H9 (cell line): Measurements from ENCODE around the gene CNN3. TPM values are rescaled to one million over a fixed set of nuclear protein-coding genes. Genes with fewer than 3 reads are reported as not detected.

Experiments used
- DNase-seq: peaks from one replicate; pipeline ENCODE4 v3.0.0-alpha.2; 2017
- H2AFZ ChIP-seq: one replicate; pipeline ENCODE4 v1.6.1; 2013; ENCODE audit warnings: mild to moderate bottlenecking, low read length, control low read depth, moderate library complexity
- H2AK5ac ChIP-seq: 2 replicates; pipeline ENCODE4 v1.6.1; 2013; ENCODE audit warnings: low read length, control low read depth, mixed read lengths; ENCODE audit not compliant: insufficient read length
- H2BK120ac ChIP-seq: one replicate; pipeline ENCODE4 v1.6.1; 2013; ENCODE audit warnings: low read depth, mild to moderate bottlenecking, low read length, control low read depth, inconsistent platforms; ENCODE audit not compliant: poor library complexity, severe bottlenecking
- H2BK12ac ChIP-seq: 2 replicates; pipeline ENCODE4 v1.6.1; 2013; ENCODE audit warnings: low read length, control low read depth, mixed read lengths, low read depth; ENCODE audit not compliant: insufficient read length
- H2BK15ac ChIP-seq: 2 replicates; pipeline ENCODE4 v1.6.1; 2013; ENCODE audit warnings: low read depth, low read length, control low read depth
- H2BK20ac ChIP-seq: one replicate; pipeline ENCODE4 v1.6.1; 2013; ENCODE audit warnings: low read depth, mild to moderate bottlenecking, low read length, control low read depth, inconsistent platforms; ENCODE audit not compliant: poor library complexity, severe bottlenecking
- H2BK5ac ChIP-seq: 2 replicates; pipeline ENCODE4 v1.6.1; 2013; ENCODE audit warnings: low read length, control low read depth, mixed read lengths; ENCODE audit not compliant: insufficient read length
- H3K14ac ChIP-seq: 2 replicates; pipeline ENCODE4 v1.6.1; 2013; ENCODE audit warnings: low read length, control low read depth; ENCODE audit not compliant: insufficient read depth
- H3K18ac ChIP-seq: 2 replicates; pipeline ENCODE4 v1.6.1; 2013; ENCODE audit warnings: low read depth, mild to moderate bottlenecking, mixed read lengths, low read length, control low read depth; ENCODE audit not compliant: insufficient read length
- H3K23ac ChIP-seq: 2 replicates; pipeline ENCODE4 v1.6.1; 2013; ENCODE audit warnings: low read length, control low read depth, mixed read lengths, low read depth; ENCODE audit not compliant: insufficient read length
- H3K23me2 ChIP-seq: 2 replicates; pipeline ENCODE4 v1.6.1; 2013; ENCODE audit warnings: low read depth, mild to moderate bottlenecking, mixed read lengths, low read length, control low read depth; ENCODE audit not compliant: insufficient read length, poor library complexity, severe bottlenecking
- H3K27ac ChIP-seq: 2 replicates; pipeline ENCODE4 v1.5.1; 2013; ENCODE audit warnings: low read length, control low read depth, mixed read lengths, low read depth; ENCODE audit not compliant: insufficient read length
- H3K27me3 ChIP-seq: 2 replicates; pipeline ENCODE4 v1.6.1; 2013; ENCODE audit warnings: low read length, control low read depth, inconsistent platforms; ENCODE audit not compliant: insufficient read depth
- H3K4ac ChIP-seq: 2 replicates; pipeline ENCODE4 v1.6.1; 2013; ENCODE audit warnings: low read depth, mild to moderate bottlenecking, control low read depth, inconsistent platforms, low read length, moderate library complexity
- H3K4me1 ChIP-seq: 2 replicates; pipeline ENCODE4 v1.6.1; 2013; ENCODE audit warnings: low read length, control low read depth, inconsistent platforms; ENCODE audit not compliant: insufficient read depth
- H3K4me2 ChIP-seq: 2 replicates; pipeline ENCODE4 v1.6.1; 2013; ENCODE audit warnings: low read length, control low read depth, mixed read lengths; ENCODE audit not compliant: insufficient read length, insufficient read depth
- H3K56ac ChIP-seq: 2 replicates; pipeline ENCODE4 v1.6.1; 2013; ENCODE audit warnings: low read depth, mild to moderate bottlenecking, mixed read lengths, low read length, control low read depth; ENCODE audit not compliant: insufficient read length
- H3K79me1 ChIP-seq: 2 replicates; pipeline ENCODE4 v1.6.1; 2013; ENCODE audit warnings: low read depth, mild to moderate bottlenecking, moderate library complexity, low read length, control low read depth, inconsistent platforms; ENCODE audit not compliant: insufficient read depth, poor library complexity, severe bottlenecking
- H3K79me2 ChIP-seq: 2 replicates; pipeline ENCODE4 v1.6.1; 2013; ENCODE audit warnings: low read length, control low read depth, inconsistent platforms; ENCODE audit not compliant: insufficient read depth
- H3K9ac ChIP-seq: 2 replicates; pipeline ENCODE4 v1.6.1; 2013; ENCODE audit warnings: low read length, control low read depth, mixed read lengths; ENCODE audit not compliant: insufficient read length; ENCODE audit errors: extremely low read depth
- H3K9me3 ChIP-seq: one replicate; pipeline ENCODE4 v1.6.1; 2013; ENCODE audit warnings: low read depth, low read length, inconsistent platforms; ENCODE audit not compliant: control insufficient read depth
- H3T11ph ChIP-seq: one replicate; pipeline ENCODE4 v1.6.1; 2013; ENCODE audit warnings: mild to moderate bottlenecking, low read length, control low read depth, inconsistent platforms
- H4K20me1 ChIP-seq: one replicate; pipeline ENCODE4 v1.6.1; 2013; ENCODE audit not compliant: control insufficient read depth, insufficient read length, insufficient read depth
- H4K5ac ChIP-seq: 2 replicates; pipeline ENCODE4 v1.6.1; 2013; ENCODE audit warnings: low read depth, mild to moderate bottlenecking, mixed read lengths, low read length, control low read depth; ENCODE audit not compliant: insufficient read length
- H4K8ac ChIP-seq: replicated peaks from 2 replicates; pipeline ENCODE4 v1.6.1; 2013; ENCODE audit warnings: low read length, control low read depth, mixed read lengths, low read depth; ENCODE audit not compliant: insufficient read length
- H4K91ac ChIP-seq: 2 replicates; pipeline ENCODE4 v1.6.1; 2013; ENCODE audit warnings: low read depth, mild to moderate bottlenecking, moderate library complexity, mixed read lengths, low read length, control low read depth; ENCODE audit not compliant: insufficient read length
- H3K27ac Mint-ChIP-seq, 3 experiments: 2 replicates in 2 of 3; 3 replicates in 1 of 3; pipeline ENCODE4 v1.8.0; 2020 to 2021; ENCODE audit warnings: mixed read lengths in 3 of 3, mild to moderate bottlenecking in 1 of 3, moderate library complexity in 1 of 3
- H3K27me3 Mint-ChIP-seq: 2 replicates; pipeline ENCODE4 v1.8.0; 2021; ENCODE audit warnings: low read depth, mild to moderate bottlenecking, moderate library complexity, mixed read lengths
- H3K36me3 Mint-ChIP-seq, 3 experiments: 2 replicates in 2 of 3; 3 replicates in 1 of 3; pipeline ENCODE4 v1.8.0; 2020 to 2021; ENCODE audit warnings: low read depth in 3 of 3, mixed read lengths in 3 of 3; ENCODE audit not compliant: insufficient read depth in 1 of 3
- H3K4me1 Mint-ChIP-seq, 2 experiments: 2 replicates each; pipeline ENCODE4 v1.8.0; 2020; ENCODE audit warnings: mixed read lengths in 2 of 2
- H3K4me3 Mint-ChIP-seq, 2 experiments: 2 replicates in 1 of 2; 3 replicates in 1 of 2; pipeline ENCODE4 v1.8.0; 2020 to 2021; ENCODE audit warnings: mild to moderate bottlenecking in 2 of 2, mixed read lengths in 2 of 2, moderate library complexity in 1 of 2
- H3K9me3 Mint-ChIP-seq, 2 experiments: 2 replicates in 1 of 2; 3 replicates in 1 of 2; pipeline ENCODE4 v1.8.0; 2020; ENCODE audit warnings: mild to moderate bottlenecking in 2 of 2, mixed read lengths in 2 of 2, moderate library complexity in 1 of 2
- CTCF ChIP-seq: fragments of 200-600 bp; sonication (generic); conservative IDR thresholded peaks from 3 replicates; pipeline ENCODE4 v1.8.0; 2021; ENCODE audit warnings: antibody characterized with exemption, mild to moderate bottlenecking
- WGBS: extraction: QIAGEN DNeasy Blood & Tissue Kit; methylation state at CpG from one replicate; pipeline ENCODE4 v1.1.7; 2013; ENCODE audit warnings: missing lambda C conversion rate, low lambda C conversion rate, mixed read lengths; ENCODE audit not compliant: insufficient read length; ENCODE audit errors: extremely low coverage; 5-methylcytosine and 5-hydroxymethylcytosine counted together
- total RNA-seq: library from RNA; stranded (reverse); gene quantifications from 2 replicates; pipeline ENCODE4 v1.2.1, GENCODE V29; 2021

Gene CNN3
- total RNA-seq, 1 experiment from 2014 or later = 279 TPM

DNA sequence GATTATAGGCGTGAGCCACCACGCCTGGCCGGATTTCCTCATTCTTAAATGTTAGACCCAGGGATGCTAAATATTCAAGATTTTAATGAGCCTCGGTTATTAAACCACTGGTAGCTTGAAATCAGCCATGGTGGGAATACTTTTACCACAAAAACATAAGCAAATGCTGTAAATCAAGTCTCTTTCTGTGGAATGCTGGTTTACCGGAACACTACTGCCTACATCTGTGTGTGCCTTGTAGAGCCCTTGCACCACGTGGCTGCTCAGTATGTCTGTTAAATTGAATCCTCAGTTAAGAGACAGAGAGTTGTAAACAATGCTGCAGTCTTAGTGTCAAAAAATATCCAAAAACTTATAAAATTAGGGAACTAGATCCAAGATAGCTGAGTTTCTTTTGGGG, 26.8 kb upstream of the CNN3 start:
- H2BK20ac ChIP-seq = no peak overlapping the region
- Mint-ChIP-seq H3K4me1 (peaks cover 14 to 16% of the 10 kb centered on the region in 2 experiments), H3K27me3 (no peaks in the 10 kb centered on the region), H3K27ac (no peak overlapping the region), H3K4me3 (no peak overlapping the region), H3K36me3 (peaks cover 0 to 4% (median 0%) of the 10 kb centered on the region in 3 experiments; a peak in 1 of 7 replicates), H3K9me3 (no peaks in the 10 kb centered on the region)
- no peak for DNase-seq
- peaks cover 3% of the 10 kb centered on the region; the same call in 1 of the 2 replicates for H3K4me1 ChIP-seq
- whole genome bisulfite sequencing = no CpG with 5 or more reads among the region's 6 CpGs
- H3K79me1 ChIP-seq = no peaks in the 10 kb centered on the region
- H3K27me3 ChIP-seq = no peaks in the 10 kb centered on the region
- H3K27ac ChIP-seq = no peak overlapping the region
- H3K56ac ChIP-seq = no peak overlapping the region
- no peaks in the 10 kb centered on the region for H3K79me2 ChIP-seq
- H3T11ph ChIP-seq = no peak overlapping the region
- no peak overlapping the region for H2BK12ac ChIP-seq
- no peaks in the 10 kb centered on the region for H3K9me3 ChIP-seq
- no peak overlapping the region for H4K8ac ChIP-seq
- no peak overlapping the region for H2BK15ac ChIP-seq
- no peak overlapping the region for H3K4ac ChIP-seq
- no peak overlapping the region for H4K5ac ChIP-seq
- no peak overlapping the region for H2BK120ac ChIP-seq
- H3K9ac ChIP-seq = no peak overlapping the region
- H2BK5ac ChIP-seq = no peak overlapping the region
- no peaks in the 10 kb centered on the region for H3K23me2 ChIP-seq
- no peak overlapping the region for H3K14ac ChIP-seq
- H2AFZ ChIP-seq = no peak overlapping the region
- no peaks in the 10 kb centered on the region for H4K20me1 ChIP-seq
- no peak overlapping the region for H4K91ac ChIP-seq
- peak overlapping the region; percentile 44 for H3K18ac ChIP-seq
- TF ChIP-seq CTCF = no peak
- no peak overlapping the region for H2AK5ac ChIP-seq
- H3K4me2 ChIP-seq = no peak overlapping the region
- H3K23ac ChIP-seq = no peak overlapping the region
